Stimulated activated CD4-positive, alpha-beta T cell treated with anti-CD3 and anti-CD28 coated beads, TNF-alpha, amount 100 ng/mL, for 24 hours (primary cell): ENCODE measurements around the gene DGKA.
"Not testable (repeated sequence)": the region's sequence is repeated elsewhere in the genome, so short reads cannot be mapped to it uniquely, and the experiment has no call there.

Experiments used
- DNase-seq, 3 experiments: peaks; one replicate each; pipeline ENCODE4 v3.0.0-alpha.2; 2020; ENCODE audit warnings: low read depth in 3 of 3

Gene DGKA

GRCh38 chr12:55996715-55997534 lies 66.0 kb downstream of the DGKA start, which contains the start of gene SUOX:
Gene SUOX, plus strand, starts transcription at chr12:55997276. Its CDS starts 4,946 bp downstream, at chr12:56002222.
- peak in 1 of 3 experiments; percentile 45 for DNase-seq

DNA sequence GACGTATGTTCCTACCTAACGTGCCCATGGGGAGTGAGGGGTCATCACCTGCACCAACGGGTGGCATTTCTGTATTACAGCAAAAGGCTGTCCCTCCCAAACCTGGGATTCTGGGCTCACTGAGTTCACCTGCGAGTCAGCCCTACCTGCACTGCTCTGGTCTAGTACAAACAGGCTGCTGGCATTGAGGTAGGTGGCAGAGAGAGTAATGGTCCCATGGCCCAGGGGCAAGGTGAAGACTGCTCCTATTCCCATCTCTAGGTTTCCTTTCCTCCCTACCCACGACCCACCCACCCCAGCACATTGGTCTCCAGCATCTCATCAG lies 66.5 kb downstream of the DGKA start:
- no peak for DNase-seq

- DNase-seq, result not testable (repeated sequence)
These were observed 68.6 kb downstream of the DGKA start for GRCh38 chr12:55999522-55999921.

- DNase-seq, result not testable (repeated sequence)
These were observed 69.1 kb downstream of the DGKA start for GRCh38 chr12:55999999-56000540.

DNA sequence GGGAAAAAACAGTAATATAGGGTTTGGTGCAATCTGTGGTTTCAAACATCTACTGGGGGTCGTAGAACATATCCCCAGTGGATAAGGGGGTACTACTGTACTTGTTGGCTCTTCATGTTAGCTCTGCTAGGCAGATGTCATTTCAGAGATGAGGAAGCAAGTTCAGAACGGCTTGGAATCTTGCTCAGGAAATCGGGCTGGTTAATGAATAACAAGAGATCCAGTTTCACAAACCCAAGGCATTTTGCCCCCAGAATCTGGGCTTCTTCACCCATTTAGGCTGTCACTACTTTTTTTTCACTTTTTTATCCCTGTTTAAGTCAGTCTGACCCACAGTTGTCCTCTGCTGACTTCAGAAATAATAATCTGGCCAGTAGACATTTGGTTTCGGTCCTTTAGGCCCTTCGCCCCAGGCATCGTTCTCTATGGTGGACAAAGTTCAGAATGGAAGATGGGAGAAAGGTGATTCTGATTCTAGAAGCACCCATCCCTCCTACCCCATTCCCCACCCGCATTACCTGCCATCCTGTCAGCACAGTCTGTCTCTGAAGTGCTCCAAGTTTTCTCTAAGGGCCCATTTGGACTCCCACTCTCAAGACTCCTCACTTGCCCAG lies 70.6 kb downstream of the DGKA start:
- no peak for DNase-seq

GRCh38 chr12:56003376-56003775 lies 72.4 kb downstream of the DGKA start:
- not testable (repeated sequence) for DNase-seq
